ACHN (cell line): Measurements from ENCODE around the gene SPECC1L.
"Not testable (repeated sequence)": the region's sequence is repeated elsewhere in the genome, so short reads cannot be mapped to it uniquely, and the experiment has no call there.

Source experiments
- DNase-seq: peaks from one replicate; pipeline ENCODE4 v3.0.0-alpha.2; 2015
- in situ Hi-C: cut with HindIII; loops from 2 replicates; pipeline ENCODE4 v1.10.0; 2017; ENCODE audit warnings: low sequenced_read_pairs, low pct_ligation_motif_present, low pct_unique_long_range_greater_than_20kb

Gene SPECC1L

DNA sequence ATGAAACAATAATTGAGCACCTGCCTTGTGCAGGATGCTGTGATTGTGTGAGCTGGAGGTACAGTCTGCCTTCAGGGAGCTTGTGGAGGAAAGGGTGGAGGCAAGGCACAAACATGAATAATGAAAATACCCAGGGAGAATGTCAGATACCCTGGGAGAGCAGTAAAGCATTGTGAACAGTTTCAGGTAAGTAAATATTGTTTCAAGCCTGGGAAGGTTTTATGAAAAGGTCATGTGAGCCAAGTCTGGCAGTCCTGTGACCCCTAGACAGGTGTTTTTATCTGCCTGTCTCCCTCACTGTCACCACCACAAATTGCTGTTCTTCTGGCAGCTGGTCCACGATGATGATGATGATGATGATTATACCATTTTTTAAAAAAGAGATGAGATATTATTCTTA lies 32.0 kb downstream of the SPECC1L start:
- no peak for DNase-seq
- in situ Hi-C loops, result no loop called here

- in situ Hi-C loops, result no loop called here
- no peak for DNase-seq
These were observed 32.4 kb downstream of the SPECC1L start for GRCh38 chr22:24303007-24303406.

GRCh38 chr22:24304062-24304675 lies 33.5 kb downstream of the SPECC1L start:
- in situ Hi-C loops, result no loop called here
- DNase-seq, result no peak

DNA sequence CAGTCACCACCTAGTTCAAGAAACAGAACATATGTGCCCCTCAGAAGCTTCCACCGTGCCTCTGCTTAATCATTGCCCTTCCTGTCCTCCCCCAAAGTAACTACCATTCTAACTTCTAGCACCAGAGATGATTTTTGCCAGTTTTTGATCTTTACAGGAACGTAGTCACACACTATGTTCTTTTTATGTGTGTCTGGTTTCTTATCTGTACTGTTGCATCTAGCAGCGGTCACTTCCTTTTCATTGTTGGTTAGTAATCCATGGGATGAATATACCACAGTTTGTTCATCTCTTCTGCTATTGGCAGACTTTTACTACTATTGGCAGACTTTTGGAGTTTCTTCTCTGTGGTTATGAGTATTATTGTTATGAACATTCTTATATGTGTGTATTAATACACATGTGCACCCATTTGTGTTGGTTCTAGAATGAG lies 34.6 kb downstream of the SPECC1L start:
- in situ Hi-C loops, result no loop called here
- DNase-seq, result no peak

DNA sequence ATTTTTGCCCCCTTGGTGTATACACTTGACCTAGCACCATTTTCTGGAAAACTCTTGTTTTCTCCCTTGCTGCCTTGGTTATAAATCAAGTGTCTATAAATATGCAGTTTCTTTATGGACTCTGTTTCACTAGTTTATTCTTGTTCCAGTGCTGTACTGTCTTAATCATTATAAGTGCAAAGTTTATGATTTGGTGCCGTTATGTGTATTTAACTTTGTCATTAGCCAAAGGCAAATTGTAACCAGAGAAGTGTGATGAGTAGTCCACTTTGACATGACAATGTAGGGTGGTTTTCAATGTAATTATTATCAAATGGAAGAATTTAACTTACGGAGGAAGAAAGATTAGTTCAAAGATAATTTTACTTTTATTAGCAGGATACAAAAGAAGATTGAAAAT lies 40.3 kb downstream of the SPECC1L start:
- in situ Hi-C loops, result no loop called here
- no peak for DNase-seq

DNA sequence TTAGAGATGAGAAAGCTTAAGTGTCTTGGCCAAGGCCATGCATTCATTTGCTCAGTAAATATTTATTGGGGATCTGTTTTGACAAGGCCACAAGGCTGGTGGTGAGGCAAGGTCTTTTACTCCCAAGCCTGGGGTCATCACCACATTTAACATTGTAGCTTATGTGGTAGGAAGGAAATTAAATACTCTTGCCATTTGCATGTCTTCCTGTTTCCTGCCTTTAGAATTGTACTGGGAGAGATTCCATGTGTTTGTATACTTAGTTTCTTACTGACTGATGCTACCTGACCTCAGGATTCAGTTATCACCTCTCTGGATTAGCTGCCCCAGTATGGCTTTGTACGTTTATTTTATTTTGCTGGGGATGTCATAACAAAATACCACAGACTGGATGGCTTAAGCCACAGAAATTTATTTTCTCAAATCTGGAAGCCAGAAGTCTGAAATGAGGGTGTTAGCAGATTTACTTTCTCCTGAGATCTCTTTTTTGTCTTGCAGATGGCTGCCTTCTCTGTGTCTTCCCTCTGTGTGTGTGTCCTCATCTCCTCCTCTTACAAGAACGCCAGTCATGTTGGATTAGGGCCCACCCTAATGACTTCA lies 44.8 kb downstream of the SPECC1L start:
- in situ Hi-C loops, result no loop called here
- no peak for DNase-seq

GRCh38 chr22:24316264-24316663 lies 45.6 kb downstream of the SPECC1L start:
- in situ Hi-C loops, DNase-seq: not testable (repeated sequence)

DNA sequence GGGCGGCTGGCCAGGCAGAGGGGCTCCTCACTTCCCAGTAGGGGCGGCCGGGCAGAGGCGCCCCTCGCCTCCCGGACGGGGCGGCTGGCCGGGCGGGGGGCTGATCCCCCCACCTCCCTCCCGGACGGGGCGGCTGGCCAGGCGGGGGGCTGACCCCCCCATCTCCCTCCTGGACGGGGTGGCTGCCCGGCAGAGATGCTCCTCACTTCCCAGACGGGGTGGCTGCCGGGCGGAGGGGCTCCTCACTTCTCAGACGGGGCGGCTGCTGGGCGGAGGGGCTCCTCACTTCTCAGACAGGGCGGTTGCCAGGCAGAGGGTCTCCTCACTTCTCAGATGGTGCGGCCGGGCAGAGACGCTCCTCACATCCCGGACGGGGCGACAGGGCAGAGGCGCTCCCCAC lies 46.9 kb downstream of the SPECC1L start:
- DNase-seq, in situ Hi-C loops: not testable (repeated sequence)

- in situ Hi-C loops, result no loop called here
These were observed 48.8 kb downstream of the SPECC1L start for GRCh38 chr22:24319451-24319850.

GRCh38 chr22:24321999-24322398 lies 51.4 kb downstream of the SPECC1L start:
- in situ Hi-C loops, result no loop called here
- no peak for DNase-seq

More at GRCh38 chr22:24319451-24319850, 48.8 kb downstream of the SPECC1L start:
- no peak for DNase-seq

DNA sequence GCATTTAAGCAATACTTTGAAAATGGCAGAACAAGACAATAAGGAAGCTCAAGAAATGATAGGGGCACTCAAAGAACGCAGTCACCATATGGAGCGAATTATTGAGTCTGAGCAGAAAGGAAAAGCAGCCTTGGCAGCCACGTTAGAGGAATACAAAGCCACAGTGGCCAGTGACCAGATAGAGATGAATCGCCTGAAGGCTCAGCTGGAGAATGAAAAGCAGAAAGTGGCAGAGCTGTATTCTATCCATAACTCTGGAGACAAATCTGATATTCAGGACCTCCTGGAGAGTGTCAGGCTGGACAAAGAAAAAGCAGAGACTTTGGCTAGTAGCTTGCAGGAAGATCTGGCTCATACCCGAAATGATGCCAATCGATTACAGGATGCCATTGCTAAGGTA lies 51.9 kb downstream of the SPECC1L start:
- in situ Hi-C loops, result no loop called here
- DNase-seq, result no peak

DNA sequence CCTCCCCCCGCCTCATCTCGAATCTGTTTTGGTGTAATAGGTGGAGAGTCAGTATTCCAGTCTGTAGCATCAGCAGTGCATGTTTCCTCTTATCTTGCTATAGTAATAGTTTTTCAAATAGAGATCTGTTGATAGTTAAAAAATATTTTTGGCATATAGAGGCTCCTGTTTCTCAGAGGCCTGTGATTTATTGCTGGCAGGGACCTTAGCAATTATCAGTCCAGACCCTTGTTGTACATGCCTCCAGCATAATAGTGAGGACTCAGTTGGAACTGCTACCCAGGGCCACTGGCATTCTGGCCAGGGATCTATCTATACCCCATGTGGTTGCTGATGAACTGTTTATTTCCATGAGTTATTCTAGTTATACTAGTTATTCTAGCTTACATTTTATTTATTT lies 52.6 kb downstream of the SPECC1L start:
- no peak for DNase-seq
- in situ Hi-C loops, result no loop called here

DNA sequence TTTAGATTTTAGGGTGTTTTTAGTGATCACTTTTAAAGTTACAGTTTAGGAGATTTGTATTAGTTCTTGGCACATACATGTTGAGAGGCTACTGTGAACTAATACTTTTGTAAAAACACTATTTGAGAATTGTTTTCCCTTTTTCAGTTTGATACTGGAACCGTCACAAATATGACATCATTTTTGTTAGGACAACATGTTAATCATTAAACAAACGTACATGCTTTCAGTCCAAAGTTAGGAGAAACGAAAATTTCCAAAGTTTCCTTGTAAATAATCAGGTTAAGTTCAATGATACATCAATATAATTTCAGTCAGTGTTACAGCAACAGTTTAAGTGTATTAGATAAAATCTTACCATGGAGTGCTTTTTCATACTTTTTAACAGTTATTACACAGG lies 53.1 kb downstream of the SPECC1L start:
- peak; percentile 11 for DNase-seq
- in situ Hi-C loops, result no loop called here

DNA sequence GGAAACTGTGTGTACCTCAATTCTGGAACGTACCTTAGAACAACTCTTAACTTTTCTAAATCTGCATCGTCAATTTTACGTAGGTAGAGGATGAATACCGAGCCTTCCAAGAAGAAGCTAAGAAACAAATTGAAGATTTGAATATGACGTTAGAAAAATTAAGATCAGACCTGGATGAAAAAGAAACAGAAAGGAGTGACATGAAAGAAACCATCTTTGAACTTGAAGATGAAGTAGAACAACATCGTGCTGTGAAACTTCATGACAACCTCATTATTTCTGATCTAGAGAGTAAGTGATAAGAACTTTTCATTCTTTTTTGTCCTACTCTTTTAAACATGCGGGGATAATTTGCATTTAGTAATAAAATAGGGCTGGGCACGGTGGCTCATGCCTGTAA lies 53.5 kb downstream of the SPECC1L start:
- no peak for DNase-seq
- in situ Hi-C loops, result no loop called here

DNA sequence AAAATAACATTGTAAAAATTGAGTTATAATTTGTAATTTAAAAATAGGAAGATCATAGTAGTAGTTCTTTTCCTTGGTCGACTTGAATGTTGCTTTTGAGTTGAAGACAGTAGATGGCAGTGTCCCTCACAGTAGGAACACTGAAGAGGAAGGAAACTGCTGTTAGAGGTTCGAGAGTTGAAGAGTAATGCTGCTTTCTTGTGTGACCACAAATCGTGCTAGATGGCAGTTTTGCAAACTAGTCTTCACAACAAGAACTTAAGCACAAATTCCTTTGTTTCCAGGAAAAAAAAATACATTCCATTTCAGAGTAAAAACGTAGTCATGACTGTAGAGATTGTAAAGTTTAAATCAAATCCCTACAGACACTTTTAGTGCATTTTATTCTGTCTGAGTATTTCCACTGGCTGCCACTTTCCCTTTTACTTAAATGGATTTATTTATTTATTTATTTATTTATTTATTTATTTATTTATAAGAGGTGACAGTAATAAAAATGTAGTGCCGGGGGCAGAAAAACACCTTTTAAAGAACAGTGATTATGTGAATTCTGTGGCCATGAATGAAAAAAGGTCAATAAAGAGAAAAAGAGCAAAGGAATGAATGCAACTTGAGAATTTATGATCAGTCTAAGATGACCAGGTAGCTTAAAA lies 54.6 kb downstream of the SPECC1L start:
- in situ Hi-C loops, result no loop called here
- peak; percentile 62 for DNase-seq

GRCh38 chr22:24326266-24326665 lies 55.6 kb downstream of the SPECC1L start:
- in situ Hi-C loops, result no loop called here
- DNase-seq, result no peak

GRCh38 chr22:24327832-24328231 lies 57.2 kb downstream of the SPECC1L start:
- no peak for DNase-seq
- in situ Hi-C loops, result no loop called here

- DNase-seq, result no peak
- in situ Hi-C loops, result no loop called here
These were observed 58.8 kb downstream of the SPECC1L start for GRCh38 chr22:24329453-24329852.

- DNase-seq, result no peak
- in situ Hi-C loops, result no loop called here
These were observed 60.0 kb downstream of the SPECC1L start for GRCh38 chr22:24330636-24331035.
